Inferior parietal cortex (tissue), 1 donor: ENCODE data around the gene STIMATE.

Experiments
- DNase-seq: peaks from one replicate; pipeline ENCODE4 v3.0.0-alpha.2; 2016; ENCODE audit errors: extremely low spot score

STIMATE gene

GRCh38 chr3:52817860-52818259 lies 79.5 kb downstream of the STIMATE start:
- no peak for DNase-seq

- no peak for DNase-seq
These were observed 80.1 kb downstream of the STIMATE start for GRCh38 chr3:52817221-52817620.

DNA sequence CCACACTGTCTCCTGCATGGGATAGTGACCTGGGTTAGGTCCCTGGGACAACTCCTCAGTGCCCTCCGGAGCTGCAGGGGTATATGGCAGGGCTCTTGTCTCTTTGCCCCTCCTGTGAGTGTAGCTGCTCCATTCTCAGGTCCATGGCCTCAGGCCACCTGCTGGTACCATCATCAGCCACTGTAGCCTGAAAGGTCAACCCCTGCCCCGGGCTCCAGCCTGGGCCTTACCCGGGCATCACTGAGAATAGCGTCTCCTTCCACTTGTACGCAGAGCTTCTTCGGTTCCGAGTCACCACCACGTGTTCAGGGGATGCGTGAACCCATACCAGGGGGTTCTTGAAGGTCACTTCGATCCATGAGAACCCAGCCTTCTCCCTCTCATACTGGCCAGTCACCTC lies 80.7 kb downstream of the STIMATE start:
- DNase-seq, result no peak

- DNase-seq, result no peak
These were observed 81.1 kb downstream of the STIMATE start for GRCh38 chr3:52816199-52816598.

- no peak for DNase-seq
These were observed 83.5 kb downstream of the STIMATE start for GRCh38 chr3:52813810-52814209.

DNA sequence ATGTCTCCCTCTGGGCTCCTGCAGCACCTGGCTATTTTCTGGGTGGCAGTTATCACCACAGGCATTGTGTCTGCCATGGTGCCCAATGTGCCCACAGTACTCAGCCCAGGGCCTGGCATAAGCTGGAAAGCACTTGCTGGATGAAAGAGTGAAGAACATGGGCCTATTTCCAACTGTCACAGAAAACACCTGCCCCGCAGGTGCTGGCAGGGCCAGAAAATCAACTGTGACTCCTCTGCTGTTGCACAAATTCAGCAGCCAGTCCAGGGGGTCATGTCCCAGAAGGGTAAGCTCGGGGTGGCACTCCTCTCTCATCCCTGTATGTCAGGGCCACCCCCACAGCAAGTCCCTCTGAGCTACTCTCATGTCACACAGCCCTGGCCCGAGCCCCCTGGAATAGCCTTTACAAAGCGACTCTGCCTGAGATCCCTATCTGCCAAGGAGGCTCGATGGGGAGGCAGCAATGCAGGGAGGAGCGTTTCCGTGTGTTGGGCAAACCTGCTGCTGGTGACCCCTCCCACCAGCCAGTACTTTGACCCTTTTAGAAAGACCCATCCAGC lies 85.8 kb downstream of the STIMATE start:
- no peak for DNase-seq

GRCh38 chr3:52810923-52811322 lies 86.4 kb downstream of the STIMATE start:
- DNase-seq, result no peak

DNA sequence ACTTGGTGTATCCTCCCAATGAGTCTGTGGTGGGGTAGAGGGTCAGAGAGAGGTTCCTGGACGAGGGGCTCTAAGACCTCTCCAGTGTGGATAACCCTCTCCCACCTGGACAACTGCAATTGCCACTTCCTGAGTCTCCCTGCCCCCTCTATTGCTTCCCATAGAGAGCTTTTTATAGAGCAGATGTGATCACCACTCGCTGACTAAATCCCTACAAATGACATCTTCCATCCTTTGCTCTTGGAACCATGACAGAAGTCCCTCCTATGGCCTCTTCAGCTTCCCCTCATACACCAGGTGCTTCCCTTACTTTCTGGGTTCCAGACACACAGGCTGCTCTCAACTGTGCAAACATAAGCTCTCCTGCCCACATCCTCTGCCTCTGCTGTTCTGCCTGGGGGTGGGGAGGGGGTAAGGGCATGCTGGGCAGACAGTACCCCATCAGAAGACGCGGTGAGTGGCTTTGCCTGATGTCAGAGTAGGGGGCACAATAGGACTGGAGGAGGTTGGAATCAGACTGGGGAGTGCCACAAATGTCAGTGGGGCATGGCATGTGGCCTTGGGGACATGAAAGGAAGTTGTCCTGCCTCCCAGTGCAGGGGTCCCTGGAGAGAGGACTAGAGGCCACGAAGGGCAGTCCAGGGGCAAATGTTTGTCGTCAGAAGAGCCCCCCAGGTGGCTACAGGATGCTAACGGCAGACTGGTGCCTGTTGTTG lies 87.5 kb downstream of the STIMATE start:
- DNase-seq, result no peak

DNA sequence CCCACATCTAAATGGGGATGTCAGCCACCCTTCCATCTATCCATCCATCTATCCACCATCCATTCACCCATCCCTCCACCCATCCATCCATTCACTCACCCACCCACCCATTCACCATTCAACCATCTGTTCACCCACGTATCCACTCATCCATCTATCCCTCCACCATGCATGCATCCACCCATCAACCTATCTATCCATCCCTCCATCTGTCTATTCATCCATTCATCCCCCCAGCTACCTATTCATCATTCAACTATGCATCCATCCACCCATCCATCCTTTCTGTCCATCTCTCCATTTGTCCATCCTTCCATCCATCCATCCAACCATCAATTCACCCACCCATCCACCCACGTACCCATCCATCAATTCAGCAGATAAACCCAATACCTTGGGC lies 88.2 kb downstream of the STIMATE start:
- no peak for DNase-seq

DNA sequence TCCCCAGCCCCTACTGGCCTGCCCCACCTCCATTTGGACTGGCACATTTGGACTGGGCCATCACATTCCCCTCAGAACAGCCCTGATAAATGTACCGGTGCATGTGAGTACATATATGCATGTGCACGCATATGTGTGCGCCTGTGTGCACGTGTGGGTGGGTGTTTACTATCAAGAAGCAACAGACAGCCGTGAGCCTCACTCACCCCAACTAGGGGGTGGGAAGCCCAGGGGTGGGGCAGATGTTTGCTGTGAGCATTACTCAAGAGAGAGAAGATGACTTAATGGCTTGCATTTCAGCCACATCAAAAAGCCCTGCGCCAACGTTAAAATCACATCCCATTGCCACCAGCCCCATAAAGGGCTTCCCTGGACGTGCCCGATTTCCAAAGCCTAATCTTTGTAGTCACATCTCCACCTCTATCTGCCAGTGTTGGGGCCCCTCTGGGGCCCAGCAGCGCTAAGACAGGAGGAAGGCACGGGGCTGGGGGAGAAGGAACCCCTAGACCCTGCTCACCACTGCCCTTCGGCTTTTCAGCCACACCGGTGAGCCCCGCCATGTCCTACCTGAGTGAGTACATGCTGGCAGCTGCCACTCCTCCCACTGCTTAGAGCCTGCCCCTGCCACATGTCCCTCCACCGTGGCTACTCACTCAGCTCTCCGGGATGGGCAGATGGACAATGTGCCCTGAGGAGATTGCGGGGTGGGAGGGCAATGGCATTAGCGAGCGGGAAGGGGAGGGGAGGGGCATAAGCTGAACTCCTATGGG lies 91.9 kb downstream of the STIMATE start:
- no peak for DNase-seq

DNA sequence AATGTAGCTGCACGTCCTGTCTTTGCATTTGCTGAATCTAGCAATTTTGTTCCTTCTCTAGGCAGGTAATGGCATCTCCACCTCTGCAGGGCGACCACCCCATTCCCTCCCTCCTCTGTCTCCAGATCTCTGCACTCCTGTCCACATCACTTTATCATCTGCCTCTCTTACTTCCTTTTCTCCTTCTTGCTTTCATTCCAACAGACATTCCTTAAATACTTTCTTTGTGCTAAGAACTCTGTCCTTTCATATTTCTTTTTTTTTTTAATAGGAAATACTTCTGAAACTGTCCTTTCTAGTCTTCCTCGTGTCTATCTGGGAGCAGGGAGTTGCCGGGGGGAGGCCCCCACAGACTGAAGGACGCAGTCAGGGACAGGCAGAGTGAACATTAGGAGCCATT lies 95.5 kb downstream of the STIMATE start:
- DNase-seq, result no peak

- no peak for DNase-seq
These were observed 97.3 kb downstream of the STIMATE start for GRCh38 chr3:52800079-52800478.

- DNase-seq, result no peak
These were observed 98.3 kb downstream of the STIMATE start for GRCh38 chr3:52798978-52799476.

GRCh38 chr3:52798376-52798977 lies 98.9 kb downstream of the STIMATE start:
- DNase-seq, result no peak

DNA sequence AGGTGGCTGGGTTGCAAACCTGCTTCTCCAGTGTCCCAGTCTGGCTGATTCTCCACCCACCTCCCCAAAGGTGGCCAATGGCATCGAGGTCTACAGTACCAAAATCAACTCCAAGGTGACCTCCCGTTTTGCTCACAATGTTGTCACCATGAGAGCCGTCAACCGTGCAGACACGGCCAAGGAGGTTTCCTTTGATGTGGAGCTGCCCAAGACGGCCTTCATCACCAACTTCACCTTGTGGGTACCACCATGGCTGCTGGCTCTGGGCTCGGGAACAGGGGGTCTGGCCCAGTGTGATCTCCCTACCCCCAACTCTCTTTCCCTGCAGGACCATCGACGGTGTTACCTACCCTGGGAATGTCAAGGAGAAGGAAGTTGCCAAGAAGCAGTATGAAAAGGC lies 100.9 kb downstream of the STIMATE start:
- DNase-seq, result no peak

DNA sequence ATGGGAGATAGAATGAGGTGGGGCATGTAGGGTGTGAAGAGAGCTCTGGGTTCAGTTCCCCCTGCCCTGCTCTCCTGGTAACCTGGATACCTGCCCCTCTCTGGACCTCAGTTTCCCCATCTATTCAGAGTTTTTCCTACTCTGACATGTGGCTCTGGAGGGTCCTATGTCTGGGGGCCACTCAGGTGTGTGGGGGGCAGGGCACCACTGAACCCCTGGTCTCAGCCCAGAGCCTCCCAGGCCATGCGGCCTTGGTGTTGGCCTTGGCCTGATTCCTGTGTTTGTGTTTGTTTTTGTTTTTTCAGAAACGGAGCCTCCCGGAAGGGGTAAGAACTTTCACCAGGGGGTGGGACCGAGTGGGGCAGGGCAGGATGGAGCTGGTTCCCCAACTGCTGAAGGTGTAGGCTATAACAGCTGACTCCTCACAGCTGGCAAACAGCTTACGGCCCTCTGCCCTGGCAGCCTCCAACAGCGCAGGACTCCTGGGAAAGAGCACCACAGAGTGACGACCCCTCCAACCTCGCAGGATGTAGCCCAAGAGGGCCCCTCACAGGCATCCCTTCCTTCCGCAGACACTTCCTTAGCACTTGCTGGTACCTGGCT lies 101.9 kb downstream of the STIMATE start:
- no peak for DNase-seq

DNA sequence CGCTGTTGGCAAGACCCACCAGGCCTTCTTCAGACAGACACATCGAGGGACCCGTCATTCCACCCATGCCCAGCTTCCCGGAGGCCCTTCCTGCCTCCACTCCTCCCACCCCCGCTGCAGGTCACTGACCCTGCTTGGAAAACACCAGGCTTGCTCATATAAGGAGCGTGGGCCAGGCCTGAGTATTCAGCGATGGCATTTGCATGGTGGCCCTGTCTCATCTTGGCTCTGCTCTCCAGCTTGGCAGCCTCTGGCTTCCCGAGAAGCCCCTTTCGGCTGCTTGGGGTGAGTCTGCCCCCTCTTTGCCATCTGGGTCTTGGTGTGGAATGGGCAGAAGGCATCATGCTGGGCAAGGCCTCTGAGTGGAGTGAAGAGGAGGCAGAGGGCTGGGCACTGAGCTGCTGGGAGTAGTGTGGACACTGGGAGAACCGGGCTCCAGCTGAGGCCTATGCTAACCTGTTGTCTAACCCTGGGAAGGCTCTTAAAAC lies 102.7 kb downstream of the STIMATE start, which contains the start of gene ITIH3:
Gene ITIH3, plus strand, starts transcription at position 185 of the 488 bp plus-strand sequence. Its CDS starts 8 bp downstream, at position 193.
- no peak for DNase-seq

- DNase-seq, result no peak
These were observed 103.4 kb downstream of the STIMATE start for GRCh38 chr3:52793702-52794611.

- no peak for DNase-seq
These were observed 104.2 kb downstream of the STIMATE start for GRCh38 chr3:52792961-52793695.

- DNase-seq, result no peak
These were observed 104.9 kb downstream of the STIMATE start for GRCh38 chr3:52792413-52792812.
